ENCODE data around the gene GSTO2.

The GSTO2 gene

DNA sequence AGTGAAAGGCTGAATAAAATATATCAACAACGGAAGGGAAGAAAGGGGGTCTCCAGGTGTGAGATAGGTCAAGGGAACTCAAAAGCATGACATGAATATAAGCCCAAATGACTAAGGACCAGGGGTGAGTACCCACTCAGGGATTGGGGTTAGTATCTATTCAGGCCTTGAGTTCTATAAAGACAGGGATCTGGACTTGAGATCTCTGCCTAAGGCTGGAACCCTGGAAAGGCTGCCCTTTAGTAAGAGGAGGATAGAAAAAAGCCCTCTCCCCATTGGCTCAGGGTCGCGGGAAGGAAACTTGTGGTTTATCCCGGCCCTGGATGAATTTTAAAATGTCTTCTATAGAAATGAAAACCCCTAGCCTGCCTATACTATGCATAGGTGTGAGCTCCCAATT, 71.7 kb downstream of the GSTO2 start:
- DNase-seq (ENCODE audit: low read depth) = no peak
- H3K4me3 ChIP-seq (ENCODE audit: low read depth, low read length) = no peak overlapping the region
- TF ChIP-seq, protein P1, sequence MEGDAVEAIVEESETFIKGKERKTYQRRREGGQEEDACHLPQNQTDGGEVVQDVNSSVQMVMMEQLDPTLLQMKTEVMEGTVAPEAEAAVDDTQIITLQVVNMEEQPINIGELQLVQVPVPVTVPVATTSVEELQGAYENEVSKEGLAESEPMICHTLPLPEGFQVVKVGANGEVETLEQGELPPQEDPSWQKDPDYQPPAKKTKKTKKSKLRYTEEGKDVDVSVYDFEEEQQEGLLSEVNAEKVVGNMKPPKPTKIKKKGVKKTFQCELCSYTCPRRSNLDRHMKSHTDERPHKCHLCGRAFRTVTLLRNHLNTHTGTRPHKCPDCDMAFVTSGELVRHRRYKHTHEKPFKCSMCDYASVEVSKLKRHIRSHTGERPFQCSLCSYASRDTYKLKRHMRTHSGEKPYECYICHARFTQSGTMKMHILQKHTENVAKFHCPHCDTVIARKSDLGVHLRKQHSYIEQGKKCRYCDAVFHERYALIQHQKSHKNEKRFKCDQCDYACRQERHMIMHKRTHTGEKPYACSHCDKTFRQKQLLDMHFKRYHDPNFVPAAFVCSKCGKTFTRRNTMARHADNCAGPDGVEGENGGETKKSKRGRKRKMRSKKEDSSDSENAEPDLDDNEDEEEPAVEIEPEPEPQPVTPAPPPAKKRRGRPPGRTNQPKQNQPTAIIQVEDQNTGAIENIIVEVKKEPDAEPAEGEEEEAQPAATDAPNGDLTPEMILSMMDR (IDR thresholded peaks at IDR 0.05; ENCODE audit: control insufficient read depth, extremely low read depth, insufficient read depth) = no peak

DNA sequence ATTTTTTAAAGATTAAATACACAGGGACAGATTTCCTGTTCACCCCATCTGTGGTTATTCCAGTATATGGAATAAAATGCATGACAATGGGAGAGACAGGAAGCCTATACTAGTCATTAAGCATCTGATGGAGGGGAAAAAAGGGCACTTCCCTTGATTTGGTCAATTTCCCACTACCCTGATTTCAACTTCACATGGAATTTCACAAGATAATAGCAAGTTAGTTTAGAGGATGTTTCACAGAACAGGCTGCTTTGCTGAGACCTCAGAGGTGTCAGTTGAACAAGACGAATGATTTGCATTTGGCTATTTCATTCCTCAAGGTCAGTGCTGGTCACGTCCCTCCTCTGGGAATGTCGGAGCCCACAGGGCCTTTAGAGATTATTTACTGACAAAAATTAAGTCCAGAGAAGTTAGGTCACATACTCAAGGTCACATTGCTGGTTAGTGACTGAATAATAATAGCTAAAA, 74.0 kb downstream of the GSTO2 start:
- DNase-seq (ENCODE audit: low read depth) = no peak
- TF ChIP-seq, protein P1 (IDR thresholded peaks at IDR 0.05; ENCODE audit: control insufficient read depth, extremely low read depth, insufficient read depth) = no peak
- no peak overlapping the region for H3K4me3 ChIP-seq (ENCODE audit: low read depth, low read length)

DNA sequence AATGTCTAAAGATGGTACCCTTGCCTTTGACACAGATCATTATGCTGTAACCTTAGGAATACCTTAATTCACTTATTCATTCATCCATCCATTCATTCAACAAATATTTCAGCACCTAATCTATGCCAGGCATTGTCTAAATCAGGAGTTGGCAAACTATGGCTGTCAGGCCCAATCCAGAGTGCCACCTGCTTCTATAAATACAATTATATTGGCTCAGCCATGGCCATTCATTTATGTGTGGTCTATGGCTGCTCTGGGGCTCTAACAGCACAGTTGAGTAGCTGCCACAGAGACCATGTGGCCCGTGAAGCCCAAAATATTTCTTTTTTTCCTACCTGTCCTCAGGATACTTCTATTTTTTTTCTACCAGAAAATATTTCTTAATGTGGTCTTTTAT, 75.2 kb downstream of the GSTO2 start:
- TF ChIP-seq, protein P1 (IDR thresholded peaks at IDR 0.05; ENCODE audit: control insufficient read depth, extremely low read depth, insufficient read depth) = no peak

DNA sequence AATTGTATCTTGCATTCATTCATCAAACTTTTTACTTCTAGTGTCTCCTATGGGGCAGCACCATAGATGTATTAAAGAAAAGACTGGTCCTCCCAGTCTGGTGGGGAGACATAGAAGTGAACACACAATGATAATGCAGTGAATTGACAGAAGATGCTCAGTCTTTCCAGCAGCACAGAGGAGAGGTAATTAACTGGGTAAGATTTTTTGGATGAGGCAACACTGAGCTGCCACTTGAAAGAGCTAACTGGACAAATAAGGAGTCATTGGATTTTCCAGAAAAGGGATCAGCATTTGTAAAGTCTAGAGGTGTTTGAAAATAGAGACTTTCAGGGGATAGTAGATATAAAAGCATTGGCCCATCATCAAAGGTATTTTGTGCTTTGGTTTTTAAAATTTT, 76.5 kb downstream of the GSTO2 start:
- H3K4me3 ChIP-seq (ENCODE audit: low read depth, low read length) = no peak overlapping the region
- DNase-seq (ENCODE audit: low read depth) = no peak
- TF ChIP-seq, protein P1 (IDR thresholded peaks at IDR 0.05; ENCODE audit: control insufficient read depth, extremely low read depth, insufficient read depth) = no peak

More for the DNA sequence above, 75.2 kb downstream of the GSTO2 start:
- no peak overlapping the region for H3K4me3 ChIP-seq (ENCODE audit: low read depth, low read length)
- DNase-seq (ENCODE audit: low read depth) = no peak

DNA sequence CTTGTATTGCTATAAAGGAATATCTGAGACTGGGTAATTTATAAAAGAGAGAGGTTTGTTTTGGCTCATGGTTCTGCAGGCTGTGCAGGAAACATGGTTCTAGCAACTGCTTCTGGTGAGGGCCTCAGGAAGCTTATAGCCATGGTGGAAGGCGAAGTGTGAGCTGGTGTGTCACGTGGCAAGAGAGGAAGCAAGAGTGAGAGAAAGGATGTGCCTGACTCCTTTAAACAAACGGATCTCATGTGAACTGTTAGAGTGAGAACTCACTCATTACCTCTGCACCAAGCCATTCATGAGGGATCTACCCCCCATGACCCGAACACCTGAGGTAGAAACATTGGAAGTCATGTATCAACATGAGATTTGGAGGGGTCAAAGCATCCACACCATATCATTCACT, 77.0 kb downstream of the GSTO2 start:
- H3K4me3 ChIP-seq (ENCODE audit: low read depth, low read length) = no peak overlapping the region
- TF ChIP-seq, protein P1 (IDR thresholded peaks at IDR 0.05; ENCODE audit: control insufficient read depth, extremely low read depth, insufficient read depth) = no peak
- DNase-seq (ENCODE audit: low read depth) = no peak

DNA sequence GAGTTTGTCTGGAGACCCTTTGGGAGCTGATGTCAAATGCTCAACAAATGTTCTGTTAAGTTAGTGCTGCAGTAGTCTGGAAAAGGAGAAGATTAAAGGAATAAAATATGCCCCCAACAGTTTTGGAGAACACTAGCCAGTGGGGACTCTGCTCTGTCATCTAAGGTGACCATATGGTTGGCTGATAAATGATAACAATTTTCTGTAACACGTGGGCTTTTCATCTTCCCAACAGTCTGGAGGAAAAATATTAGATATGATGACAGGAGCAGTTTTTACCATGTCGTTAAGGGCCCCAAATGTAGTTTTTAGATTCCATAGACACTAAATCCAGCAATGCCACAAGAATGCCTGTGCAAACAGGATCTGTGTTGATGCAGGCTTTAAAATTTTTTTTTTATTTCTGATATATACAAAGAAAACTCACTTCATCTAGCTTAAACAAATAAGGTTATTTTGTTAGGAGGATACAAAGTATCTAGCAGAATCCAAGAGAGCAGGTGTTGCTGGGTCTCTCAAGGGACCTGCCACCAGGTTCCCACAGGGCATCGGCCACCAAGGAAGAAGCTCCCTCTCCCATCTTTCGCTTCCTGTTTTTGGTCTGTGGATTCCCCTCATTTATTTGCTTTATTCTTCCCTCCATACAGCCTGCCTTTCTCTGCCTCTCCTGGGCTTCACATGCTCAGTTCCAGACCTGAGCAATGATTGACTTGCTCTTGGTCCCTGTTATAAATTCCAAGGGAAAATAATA, 78.5 kb downstream of the GSTO2 start:
- DNase-seq (ENCODE audit: low read depth) = no peak
- TF ChIP-seq, protein P1 (IDR thresholded peaks at IDR 0.05; ENCODE audit: control insufficient read depth, extremely low read depth, insufficient read depth) = no peak
- no peak overlapping the region for H3K4me3 ChIP-seq (ENCODE audit: low read depth, low read length)

DNA sequence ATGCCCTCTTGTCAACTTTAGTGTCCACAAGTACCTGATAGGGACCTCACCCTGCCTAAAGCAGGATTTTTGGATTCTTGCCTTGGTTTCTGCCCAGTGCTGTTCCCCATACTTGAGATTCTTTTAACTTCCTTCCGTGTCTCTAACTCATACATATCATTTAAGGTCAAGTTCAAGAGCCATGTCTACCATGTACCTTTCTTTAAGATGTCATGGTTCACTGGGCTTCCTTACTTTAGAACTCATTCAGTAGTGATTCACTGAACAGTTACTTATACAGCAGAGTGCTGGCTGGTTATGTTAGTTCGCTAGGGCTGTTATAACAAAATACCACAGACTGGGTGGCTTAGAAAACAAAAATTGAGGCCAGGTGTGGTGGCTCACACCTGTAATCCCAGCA, 79.6 kb downstream of the GSTO2 start:
- H3K4me3 ChIP-seq (ENCODE audit: low read depth, low read length) = no peak overlapping the region
- DNase-seq (ENCODE audit: low read depth) = no peak
- TF ChIP-seq, protein P1 (IDR thresholded peaks at IDR 0.05; ENCODE audit: control insufficient read depth, extremely low read depth, insufficient read depth) = no peak

Data from LNCaP clone FGC (cell line).